BJ (cell line): Measurements from ENCODE around the gene IQCB1. TPM values are rescaled to one million over a fixed set of nuclear protein-coding genes. Genes with fewer than 3 reads are reported as not detected.
"Not testable (repeated sequence)": the region's sequence is repeated elsewhere in the genome, so short reads cannot be mapped to it uniquely, and the experiment has no call there.

Source experiments
- CTCF ChIA-PET: fragments of 350-600 bp; formaldehyde crosslinking; extraction: SDS; loops from one replicate; lab custom pipeline; 2021; ENCODE audit warnings: antibody characterized with exemption, inconsistent platforms; lab: Yijun Ruan, JAX
- POLR2A ChIA-PET: fragments of 300-600 bp; sonication (Branson Sonifier 250); formaldehyde crosslinking; extraction: SDS; loops from one replicate; lab custom pipeline; 2021; ENCODE audit warnings: antibody characterized with exemption; lab: Charles Lee
- DNase-seq: peaks from one replicate; pipeline ENCODE4 v3.0.0-alpha.2; 2011; ENCODE audit warnings: low read depth
- H3K27me3 ChIP-seq: 2 replicates; pipeline ENCODE4 v1.6.0; 2011; ENCODE audit warnings: low read length; ENCODE audit not compliant: control insufficient read depth, insufficient read depth
- H3K36me3 ChIP-seq: 2 replicates; pipeline ENCODE4 v1.5.1; 2011; ENCODE audit warnings: low read length; ENCODE audit not compliant: control insufficient read depth, insufficient read depth
- H3K4me3 ChIP-seq: 2 replicates; pipeline ENCODE4 v1.5.1; 2011; ENCODE audit warnings: low read depth, mild to moderate bottlenecking, control low read depth, low read length
- CTCF ChIP-seq: IDR thresholded peaks from 2 replicates; pipeline ENCODE4 v1.5.1; 2011; ENCODE audit warnings: low read depth, mild to moderate bottlenecking, control low read depth, inconsistent platforms, low read length, moderate library complexity; ENCODE audit not compliant: insufficient read depth
- polyA plus RNA-seq: library from polyadenylated mRNA; depleted of rRNA; stranded (reverse); fragments of >200 nt; gene quantifications from 2 replicates; pipeline ENCODE4 v1.2.3, GENCODE V29; 2011

IQCB1 gene
- polyA plus RNA-seq, 1 experiment = 6.1 TPM

- POLR2A ChIA-PET = no interaction called here
- CTCF ChIA-PET = interaction anchor here (1.2 to 1.5 kb wide), 2 partner anchors 10 to 225 kb away, joined by 3 to 4 read pairs; no protein-coding TSS in a partner anchor
- H3K27me3 ChIP-seq = no peaks in the 10 kb centered on the region
- no peak for TF ChIP-seq CTCF
- H3K36me3 ChIP-seq = no peaks in the 10 kb centered on the region
- H3K4me3 ChIP-seq = peak overlapping the region; percentile 81
- no peak for DNase-seq
Observed at GRCh38 chr3:121748680-121749275, 86.1 kb downstream of the IQCB1 start.

DNA sequence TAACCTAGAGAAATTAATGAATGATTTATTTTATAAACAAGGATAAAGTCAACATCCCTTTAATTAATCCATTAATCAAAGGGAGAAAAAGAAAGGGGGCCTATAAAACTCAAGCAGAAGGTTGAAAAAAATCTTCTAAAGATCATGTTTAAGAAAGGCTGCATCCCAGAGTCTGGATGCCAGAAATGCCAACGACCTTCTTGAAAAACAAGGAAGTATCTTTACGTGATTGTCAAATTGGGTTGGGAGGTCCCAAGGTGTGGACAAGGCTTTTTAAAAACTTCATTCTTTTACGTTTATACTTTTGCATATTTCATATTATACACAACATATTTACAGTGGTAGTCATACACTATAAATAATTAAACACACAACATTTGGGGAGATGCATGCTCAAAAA lies 86.9 kb downstream of the IQCB1 start:
- DNase-seq = no peak
- Histone ChIP-seq H3K4me3 (peak overlapping the region; percentile 81), H3K27me3 (no peaks in the 10 kb centered on the region), H3K36me3 (no peaks in the 10 kb centered on the region)
- POLR2A ChIA-PET = no interaction called here
- CTCF ChIA-PET = interaction anchor here (1.5 kb wide), 1 partner anchor 9 kb away, joined by 4 read pairs; no protein-coding TSS in a partner anchor
- TF ChIP-seq CTCF = no peak

DNA sequence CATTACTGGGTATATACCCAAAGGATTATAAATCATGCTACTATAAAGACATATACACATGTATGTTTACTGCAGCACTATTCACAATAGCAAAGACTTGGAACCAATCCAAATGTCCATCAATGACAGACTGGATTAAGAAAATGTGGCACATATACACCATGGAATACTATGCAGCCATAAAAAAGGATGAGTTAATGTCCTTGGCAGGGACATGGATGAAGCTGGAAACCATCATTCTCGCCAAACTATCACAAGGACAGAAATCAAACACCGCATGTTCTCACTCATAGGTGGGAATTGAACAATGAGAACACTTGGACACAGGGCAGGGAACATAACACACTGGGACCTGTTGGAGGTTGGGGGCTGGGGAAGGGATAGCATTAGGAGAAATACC lies 91.8 kb downstream of the IQCB1 start:
- CTCF ChIA-PET, DNase-seq, H3K4me3 ChIP-seq, H3K36me3 ChIP-seq, H3K27me3 ChIP-seq, POLR2A ChIA-PET: not testable (repeated sequence)

- no peak for TF ChIP-seq CTCF
- H3K27me3 ChIP-seq = no peaks in the 10 kb centered on the region
- DNase-seq = no peak
- ChIA-PET POLR2A (no interaction called here), CTCF (no interaction called here)
- H3K4me3 ChIP-seq = no peak overlapping the region
- H3K36me3 ChIP-seq = no peaks in the 10 kb centered on the region
Observed at GRCh38 chr3:121740896-121741295, 94.0 kb downstream of the IQCB1 start.

GRCh38 chr3:121739902-121740301 lies 95.0 kb downstream of the IQCB1 start:
- no peaks in the 10 kb centered on the region for H3K36me3 ChIP-seq
- ChIA-PET POLR2A (no interaction called here), CTCF (no interaction called here)
- no peak for DNase-seq
- no peak for TF ChIP-seq CTCF
- H3K27me3 ChIP-seq = no peaks in the 10 kb centered on the region
- no peak overlapping the region for H3K4me3 ChIP-seq

- no peak for TF ChIP-seq CTCF
- CTCF ChIA-PET = no interaction called here
- Histone ChIP-seq H3K27me3 (no peaks in the 10 kb centered on the region), H3K36me3 (no peaks in the 10 kb centered on the region), H3K4me3 (no peak overlapping the region)
- no peak for DNase-seq
- POLR2A ChIA-PET = no interaction called here
Observed at GRCh38 chr3:121737644-121738043, 97.2 kb downstream of the IQCB1 start.
